Progenitor cell of endocrine pancreas (in vitro differentiated cells): ENCODE measurements around the gene AFF2. TPM values are rescaled to one million over a fixed set of nuclear protein-coding genes. Genes with fewer than 3 reads are reported as not detected.

Source experiments
- DNase-seq: peaks from one replicate; pipeline ENCODE4 v3.0.0; 2021; ENCODE audit warnings: low spot score; ENCODE audit not compliant: unreplicated experiment
- H3K27ac Mint-ChIP-seq: 2 replicates; pipeline ENCODE4 v1.8.0; 2021; ENCODE audit warnings: mild to moderate bottlenecking, moderate library complexity, mixed read lengths
- H3K27me3 Mint-ChIP-seq: 2 replicates; pipeline ENCODE4 v1.8.0; 2021; ENCODE audit warnings: mixed read lengths
- H3K36me3 Mint-ChIP-seq: 2 replicates; pipeline ENCODE4 v1.8.0; 2022; ENCODE audit warnings: mixed read lengths; ENCODE audit not compliant: insufficient read depth
- H3K4me1 Mint-ChIP-seq: 2 replicates; pipeline ENCODE4 v1.8.0; 2021; ENCODE audit warnings: low read depth, mixed read lengths
- H3K4me3 Mint-ChIP-seq: 2 replicates; pipeline ENCODE4 v1.8.0; 2021; ENCODE audit warnings: low read depth, mild to moderate bottlenecking, moderate library complexity, mixed read lengths
- H3K9me3 Mint-ChIP-seq: 2 replicates; pipeline ENCODE4 v1.8.0; 2021; ENCODE audit warnings: low read depth, mixed read lengths
- total RNA-seq: library from RNA; stranded (reverse); gene quantifications from 2 replicates; pipeline ENCODE4 v1.2.1, GENCODE V29; 2021
- TF ChIP-seq, protein P1 (sequence below): fragments of 200-600 bp; sonication (generic); IDR thresholded peaks from one replicate; pipeline ENCODE4 v1.5.0; 2021; ENCODE audit warnings: antibody characterized with exemption, mild to moderate bottlenecking; ENCODE audit not compliant: unreplicated experiment

Gene AFF2
- total RNA-seq, 1 donor from 2014 or later: 8.4 TPM

- no peak for DNase-seq
- TF ChIP-seq, protein P1, sequence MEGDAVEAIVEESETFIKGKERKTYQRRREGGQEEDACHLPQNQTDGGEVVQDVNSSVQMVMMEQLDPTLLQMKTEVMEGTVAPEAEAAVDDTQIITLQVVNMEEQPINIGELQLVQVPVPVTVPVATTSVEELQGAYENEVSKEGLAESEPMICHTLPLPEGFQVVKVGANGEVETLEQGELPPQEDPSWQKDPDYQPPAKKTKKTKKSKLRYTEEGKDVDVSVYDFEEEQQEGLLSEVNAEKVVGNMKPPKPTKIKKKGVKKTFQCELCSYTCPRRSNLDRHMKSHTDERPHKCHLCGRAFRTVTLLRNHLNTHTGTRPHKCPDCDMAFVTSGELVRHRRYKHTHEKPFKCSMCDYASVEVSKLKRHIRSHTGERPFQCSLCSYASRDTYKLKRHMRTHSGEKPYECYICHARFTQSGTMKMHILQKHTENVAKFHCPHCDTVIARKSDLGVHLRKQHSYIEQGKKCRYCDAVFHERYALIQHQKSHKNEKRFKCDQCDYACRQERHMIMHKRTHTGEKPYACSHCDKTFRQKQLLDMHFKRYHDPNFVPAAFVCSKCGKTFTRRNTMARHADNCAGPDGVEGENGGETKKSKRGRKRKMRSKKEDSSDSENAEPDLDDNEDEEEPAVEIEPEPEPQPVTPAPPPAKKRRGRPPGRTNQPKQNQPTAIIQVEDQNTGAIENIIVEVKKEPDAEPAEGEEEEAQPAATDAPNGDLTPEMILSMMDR: no peak
- H3K36me3 Mint-ChIP-seq: no peaks in the 10 kb centered on the region
- H3K27me3 Mint-ChIP-seq: no peaks in the 10 kb centered on the region
- no peak overlapping the region for H3K27ac Mint-ChIP-seq
- H3K4me3 Mint-ChIP-seq: no peak overlapping the region
- peaks cover 9% of the 10 kb centered on the region for H3K4me1 Mint-ChIP-seq
- peaks cover 25% of the 10 kb centered on the region for H3K9me3 Mint-ChIP-seq
These were observed 100.6 kb downstream of the AFF2 start for GRCh38 chrX:148601034-148601433.

GRCh38 chrX:148609515-148610327 is 109.3 kb downstream of the AFF2 start:
- TF ChIP-seq, protein P1: no peak
- DNase-seq: no peak
- Mint-ChIP-seq H3K27ac (no peak overlapping the region), H3K9me3 (peaks cover 28% of the 10 kb centered on the region), H3K36me3 (peaks cover 2% of the 10 kb centered on the region), H3K4me1 (peaks cover 8% of the 10 kb centered on the region), H3K4me3 (no peak overlapping the region), H3K27me3 (no peaks in the 10 kb centered on the region)

DNA sequence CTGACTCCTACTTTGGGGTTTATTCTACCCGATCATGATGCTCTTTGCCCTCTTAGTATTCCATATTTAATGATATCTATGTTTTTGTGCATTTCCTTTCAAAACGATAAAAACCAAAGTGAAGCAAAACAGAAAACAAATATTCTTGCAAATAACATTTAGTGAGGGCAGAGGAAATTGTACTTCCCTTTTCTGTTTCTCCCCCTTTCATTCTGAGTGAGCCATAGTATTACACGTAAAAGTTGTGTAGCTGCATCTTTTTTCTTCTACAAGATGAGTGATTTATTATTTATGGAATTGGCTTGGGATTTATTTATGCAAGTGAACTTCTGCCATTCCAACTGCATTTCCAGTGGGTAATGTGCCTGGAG is 109.9 kb downstream of the AFF2 start:
- H3K4me3 Mint-ChIP-seq: no peak overlapping the region
- TF ChIP-seq, protein P1: no peak
- H3K4me1 Mint-ChIP-seq: peaks cover 8% of the 10 kb centered on the region
- peaks cover 2% of the 10 kb centered on the region for H3K36me3 Mint-ChIP-seq
- H3K27me3 Mint-ChIP-seq: no peaks in the 10 kb centered on the region
- H3K27ac Mint-ChIP-seq: no peak overlapping the region
- DNase-seq: no peak
- H3K9me3 Mint-ChIP-seq: peaks cover 28% of the 10 kb centered on the region

- no peaks in the 10 kb centered on the region for H3K27me3 Mint-ChIP-seq
- H3K36me3 Mint-ChIP-seq: peaks cover 2% of the 10 kb centered on the region
- TF ChIP-seq, protein P1: no peak
- H3K4me1 Mint-ChIP-seq: peaks cover 8% of the 10 kb centered on the region
- no peak overlapping the region for H3K27ac Mint-ChIP-seq
- peaks cover 23% of the 10 kb centered on the region for H3K9me3 Mint-ChIP-seq
- H3K4me3 Mint-ChIP-seq: no peak overlapping the region
- DNase-seq: no peak
These were observed 111.6 kb downstream of the AFF2 start for GRCh38 chrX:148611993-148612392.

DNA sequence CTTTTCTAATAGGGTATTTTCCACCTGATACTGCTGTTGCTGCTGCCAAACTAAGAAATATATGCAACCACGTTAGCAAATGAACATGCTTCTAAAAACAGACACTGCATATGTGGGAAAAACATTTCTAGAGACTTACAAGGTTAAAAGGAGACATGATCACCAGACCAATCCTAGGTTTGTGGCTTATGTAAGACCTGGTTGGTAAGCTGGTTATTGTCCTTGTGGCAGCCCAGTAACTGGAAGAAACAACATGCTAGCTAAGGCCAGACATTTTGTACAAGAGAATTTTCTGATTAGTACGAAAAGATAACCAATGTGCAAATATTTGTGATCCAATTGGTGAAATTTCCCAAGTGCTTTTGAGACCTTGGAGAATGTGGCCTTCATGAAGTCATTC is 112.0 kb downstream of the AFF2 start:
- Mint-ChIP-seq H3K27me3 (no peaks in the 10 kb centered on the region), H3K4me1 (peaks cover 8% of the 10 kb centered on the region), H3K9me3 (peaks cover 19% of the 10 kb centered on the region), H3K4me3 (no peak overlapping the region), H3K36me3 (peaks cover under 1% of the 10 kb centered on the region), H3K27ac (no peak overlapping the region)
- TF ChIP-seq, protein P1: no peak
- no peak for DNase-seq
